GM18507 (cell line): ENCODE results near the gene KLRC4.
"Not testable (repeated sequence)": the region's sequence is repeated elsewhere in the genome, so short reads cannot be mapped to it uniquely, and the experiment has no call there.

ENCODE experiments used
- DNase-seq: peaks from one replicate; pipeline ENCODE4 v3.0.0; 2011; ENCODE audit warnings: low read depth; ENCODE audit not compliant: insufficient read length; ENCODE audit errors: extremely low spot score
- FAIRE-seq: peaks from 2 replicates; lab custom pipeline; 2011; peaks lifted over from hg19 to GRCh38; lab: Jason Lieb, UNC

Gene KLRC4

GRCh38 chr12:10404798-10405197, 4.8 kb downstream of the KLRC4 start:
- FAIRE-seq = no peak
- DNase-seq = no peak

DNA sequence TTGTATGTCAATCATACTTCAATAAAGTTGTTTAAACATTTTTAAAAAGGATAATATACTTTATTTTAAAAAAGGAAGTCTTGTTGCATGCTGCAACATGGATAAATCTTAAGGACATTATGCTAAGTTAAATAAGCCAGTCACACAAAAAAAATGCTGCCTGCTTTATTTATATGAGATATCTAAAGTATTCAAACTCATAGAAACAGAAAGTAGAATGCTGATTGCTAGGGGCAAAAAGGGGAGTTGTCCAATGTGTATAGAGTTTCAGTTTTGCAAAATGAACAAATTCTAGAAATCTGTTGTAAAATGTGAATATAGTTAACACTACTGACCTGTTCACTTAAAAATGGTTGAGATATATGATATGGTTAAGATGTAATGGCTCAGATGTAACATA, 8.7 kb downstream of the KLRC4 start:
- DNase-seq = no peak
- peak; percentile 9 for FAIRE-seq

GRCh38 chr12:10398168-10398567, 11.4 kb downstream of the KLRC4 start:
- FAIRE-seq = no peak

DNA sequence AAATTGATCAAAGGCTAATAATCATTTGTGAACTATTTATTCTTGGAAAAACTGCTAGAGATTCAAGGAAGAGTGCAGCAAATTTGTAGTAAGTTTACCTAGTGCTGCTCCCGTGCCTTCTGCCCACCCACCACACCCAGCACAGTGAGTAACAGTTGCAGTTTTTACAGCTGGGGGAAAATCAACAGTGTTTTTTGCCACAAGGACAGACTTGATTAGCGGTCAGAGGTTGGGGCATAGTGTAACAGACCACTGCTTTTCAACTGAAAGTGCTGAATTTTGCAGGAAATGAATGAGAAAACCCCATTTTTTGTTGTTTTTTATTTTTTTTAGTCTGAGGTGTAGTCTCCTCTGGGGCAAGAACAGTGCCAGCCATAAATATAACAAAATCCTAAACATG, 12.3 kb downstream of the KLRC4 start:
- DNase-seq (no peak), FAIRE-seq (no peak)

More at GRCh38 chr12:10398168-10398567, 11.4 kb downstream of the KLRC4 start:
- DNase-seq = no peak

DNA sequence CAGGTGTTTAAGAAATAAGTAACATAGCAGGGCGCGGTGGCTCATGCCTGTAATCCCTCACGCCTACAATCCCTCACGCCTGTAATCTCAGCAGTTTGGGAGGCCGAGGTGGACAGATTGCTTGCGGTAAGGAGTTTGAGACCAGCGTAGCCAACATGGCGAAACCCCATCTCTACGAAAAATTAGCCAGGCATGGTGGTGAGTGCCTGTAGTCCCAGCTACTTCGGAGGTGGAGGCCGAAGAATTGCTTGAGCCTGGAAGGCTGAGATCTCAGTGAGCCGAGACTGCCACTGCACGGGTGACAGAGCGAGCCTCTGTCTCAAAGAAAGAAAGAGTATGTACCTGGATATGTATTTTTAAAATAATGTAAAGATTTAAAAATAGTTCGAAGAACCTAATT, 13.4 kb downstream of the KLRC4 start:
- FAIRE-seq = peak; percentile 53

DNA sequence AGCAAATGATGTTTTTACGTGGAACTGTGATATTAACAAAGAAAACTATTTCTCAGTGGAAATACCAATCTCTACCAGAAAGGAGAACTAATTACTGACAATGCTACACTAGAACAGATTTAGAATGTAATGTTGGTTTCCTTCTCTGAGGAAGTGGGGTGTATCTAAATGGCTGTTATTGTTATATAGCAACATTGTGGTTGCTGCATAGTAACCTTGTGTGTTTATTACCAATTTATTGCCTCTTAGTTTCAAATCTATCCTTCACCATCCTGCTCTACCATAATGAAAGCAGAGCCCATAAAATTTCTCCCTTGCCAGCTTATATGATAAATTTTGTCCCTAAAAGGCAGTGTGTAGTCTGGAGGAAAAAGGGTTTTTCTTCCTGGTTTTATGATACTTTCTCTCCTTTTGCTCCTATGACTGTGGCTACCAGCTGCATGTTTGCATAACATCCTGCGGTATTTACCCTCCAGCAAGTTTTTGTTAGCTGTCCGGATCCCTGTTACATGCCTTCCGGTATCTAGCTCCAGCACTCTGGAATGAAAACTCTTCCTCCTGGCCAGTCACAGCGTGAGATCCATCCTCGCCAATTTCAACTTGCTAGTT, 14.1 kb downstream of the KLRC4 start:
- FAIRE-seq (peak; percentile 83), DNase-seq (no peak)

More for the DNA sequence above, 13.4 kb downstream of the KLRC4 start:
- not testable (repeated sequence) for DNase-seq

DNA sequence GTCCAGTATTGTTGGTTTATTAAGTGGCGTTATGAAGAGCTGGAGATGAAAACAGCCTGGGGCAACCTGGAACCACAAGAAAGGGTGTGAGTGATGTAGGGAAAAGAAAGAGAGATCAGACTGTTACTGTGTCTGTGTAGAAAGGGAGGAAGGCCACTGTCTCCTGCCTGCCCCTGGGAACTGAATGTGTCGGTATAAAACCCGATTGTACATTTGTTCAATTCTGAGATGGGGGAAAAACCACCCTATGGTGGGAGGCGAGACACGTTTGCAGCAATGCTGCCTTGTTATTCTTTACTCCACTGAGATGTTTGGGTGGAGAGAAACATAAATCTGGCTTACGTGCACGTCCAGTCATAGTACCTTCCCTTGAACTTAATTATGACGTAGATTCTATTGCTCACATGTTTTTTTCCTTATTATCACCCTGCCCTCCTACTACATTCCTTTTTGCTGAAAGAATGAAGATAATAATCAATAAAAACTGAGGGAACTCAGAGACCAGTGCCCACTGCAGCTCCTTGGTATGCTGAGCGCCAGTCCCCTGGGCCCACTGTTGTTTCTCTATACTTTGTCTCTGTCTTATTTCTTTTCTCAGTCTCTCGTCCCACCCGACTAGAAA, 14.9 kb downstream of the KLRC4 start:
- DNase-seq, FAIRE-seq: not testable (repeated sequence)

DNA sequence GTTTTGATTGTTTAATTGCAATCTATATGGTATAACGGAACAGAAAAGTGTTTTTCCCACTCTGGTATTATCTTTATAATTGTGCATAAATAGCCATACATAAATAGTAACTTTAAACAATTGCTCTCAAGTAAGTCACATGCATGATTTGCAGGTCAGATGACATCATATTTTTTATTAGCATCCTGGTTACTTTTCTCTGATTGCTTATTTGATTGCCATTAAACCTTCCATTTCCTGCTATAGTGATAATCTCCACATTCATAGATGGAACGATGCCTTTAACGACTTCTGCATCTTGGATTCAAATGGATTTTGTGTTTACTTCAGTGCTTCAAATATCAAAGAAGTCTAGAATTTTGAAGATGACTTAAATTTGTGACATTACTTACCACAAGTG, 16.3 kb downstream of the KLRC4 start:
- no peak for FAIRE-seq
- DNase-seq = no peak

DNA sequence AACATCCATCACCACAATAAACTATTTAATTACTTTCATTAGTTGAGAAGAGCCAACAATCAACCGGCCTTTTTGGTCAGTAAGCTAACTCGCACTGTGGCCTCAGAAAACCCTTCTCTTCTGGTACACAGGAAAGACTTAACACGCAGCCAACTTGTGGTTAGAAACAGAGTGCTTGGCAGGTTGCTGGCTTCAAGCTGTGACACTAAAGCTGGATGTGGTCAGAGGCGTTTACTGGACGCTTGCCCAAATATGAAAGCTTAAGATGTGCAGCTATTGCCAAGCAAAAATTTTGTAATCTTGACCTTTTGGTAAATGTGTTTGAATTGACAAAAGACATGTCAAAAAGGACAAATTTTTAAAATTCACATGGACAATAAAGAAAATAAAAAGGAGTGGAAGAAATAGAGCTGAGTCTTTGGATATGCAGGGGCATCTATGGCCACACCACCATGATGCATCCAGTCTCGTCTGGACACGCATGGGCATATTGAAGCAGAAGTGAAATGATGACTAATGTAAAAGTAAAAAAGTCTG, 17.1 kb downstream of the KLRC4 start:
- peak; percentile 89 for FAIRE-seq

DNA sequence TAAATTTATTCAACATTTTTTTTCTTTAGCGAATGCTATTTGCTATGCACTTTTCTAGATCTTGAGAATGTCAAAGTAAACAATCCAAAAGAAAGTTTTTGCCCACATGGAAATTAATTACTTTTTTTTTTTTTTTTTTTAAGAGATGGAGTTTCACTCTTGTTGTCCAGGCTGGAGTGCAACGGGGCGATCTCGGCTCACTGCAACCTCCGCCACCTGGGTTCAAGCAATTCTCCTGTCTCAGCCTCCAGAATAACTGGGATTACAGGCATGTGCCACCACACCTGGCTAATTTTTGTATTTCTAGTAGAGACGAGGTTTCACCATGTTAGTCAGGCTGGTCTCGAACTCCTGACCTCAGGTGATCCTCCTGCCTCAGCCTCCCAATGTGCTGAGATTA, 18.6 kb downstream of the KLRC4 start:
- FAIRE-seq, DNase-seq: not testable (repeated sequence)

More for the DNA sequence above, 17.1 kb downstream of the KLRC4 start:
- peak; percentile 18 for DNase-seq

DNA sequence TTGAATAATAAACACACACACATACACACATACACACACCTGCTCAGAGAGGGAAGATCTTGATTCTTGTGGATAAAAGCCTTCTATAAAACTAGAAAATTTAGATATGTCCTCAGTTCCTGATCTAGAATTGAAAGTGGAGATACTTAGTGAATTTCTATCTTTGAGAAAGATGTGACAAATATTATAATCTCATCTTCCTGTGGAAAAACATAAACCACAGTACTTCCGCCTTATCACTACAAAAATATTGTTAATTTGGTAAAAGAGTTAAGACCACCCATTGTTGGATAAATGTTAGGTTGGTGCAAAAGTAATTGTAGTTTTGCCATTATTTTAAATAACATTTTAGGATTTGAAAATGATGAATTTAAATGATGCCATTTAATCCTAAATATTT, 19.7 kb downstream of the KLRC4 start, which contains the start of gene KLRK1:
KLRK1 (minus strand) TSS at position 138 of the 400 bp plus-strand sequence. CDS start 1,231 bp downstream, outside the sequence.
- FAIRE-seq (peak; percentile 38), DNase-seq (no peak)

GRCh38 chr12:10388624-10389413, 20.7 kb downstream of the KLRC4 start:
- DNase-seq = no peak
- FAIRE-seq = no peak

DNA sequence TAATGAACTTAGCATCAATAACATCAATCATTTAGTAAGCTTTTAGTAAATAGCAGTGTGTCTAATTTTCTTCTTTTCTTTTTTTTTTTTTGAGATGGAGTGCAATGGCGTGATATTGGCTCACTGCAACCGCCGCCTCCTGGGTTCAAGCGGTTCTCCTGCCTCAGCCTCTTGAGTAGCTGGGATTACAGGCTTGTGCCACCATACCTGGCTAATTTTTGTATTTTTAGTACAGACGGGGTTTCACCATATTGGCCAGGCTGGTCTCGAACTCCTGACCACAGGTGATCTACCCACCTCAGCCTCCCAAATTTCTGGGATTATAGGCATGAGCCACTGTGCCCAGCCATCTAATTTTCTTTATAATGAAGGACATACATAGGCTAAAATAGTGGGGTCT, 22.1 kb downstream of the KLRC4 start:
- DNase-seq, FAIRE-seq: not testable (repeated sequence)

DNA sequence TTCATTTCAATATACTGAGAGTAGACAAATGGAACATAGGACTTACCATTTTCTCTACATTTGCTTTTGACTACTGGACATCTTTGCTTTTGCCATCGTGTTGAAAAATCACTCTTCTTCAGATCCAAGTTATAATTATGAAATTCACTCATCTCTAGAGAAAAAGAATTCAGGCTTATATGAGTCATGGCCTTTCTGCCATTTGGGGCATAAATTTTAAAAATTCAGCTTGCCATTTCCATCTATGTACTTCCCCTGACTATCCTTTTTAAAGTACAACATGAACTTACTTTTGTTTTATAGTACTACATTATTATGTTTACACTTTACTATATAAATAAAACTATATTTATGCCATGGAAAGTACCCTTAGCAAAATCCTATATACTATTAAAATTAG, 22.7 kb downstream of the KLRC4 start:
- no peak for FAIRE-seq
- no peak for DNase-seq

GRCh38 chr12:10385166-10385613, 24.4 kb downstream of the KLRC4 start:
- DNase-seq = no peak
- FAIRE-seq = no peak

DNA sequence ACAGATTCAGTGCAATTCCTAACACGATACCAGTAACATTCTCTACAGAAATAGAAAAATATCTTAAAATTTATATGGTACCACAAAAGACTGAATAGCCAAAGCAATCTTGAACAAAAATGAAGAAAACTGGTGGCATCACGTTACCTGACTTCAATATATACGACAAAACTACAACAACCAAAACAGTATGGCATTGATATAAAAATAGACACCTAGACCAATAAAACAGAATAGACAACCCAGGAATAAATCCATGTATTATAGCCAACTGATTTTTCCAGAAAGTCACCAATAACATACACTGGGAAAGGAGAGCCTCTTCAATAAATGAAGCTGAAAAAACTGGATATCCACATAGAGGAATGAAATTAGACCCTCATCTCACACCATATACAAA, 25.4 kb downstream of the KLRC4 start:
- DNase-seq (no peak), FAIRE-seq (no peak)

- FAIRE-seq (no peak), DNase-seq (no peak)
Observed at GRCh38 chr12:10381928-10382628, 27.5 kb downstream of the KLRC4 start.

DNA sequence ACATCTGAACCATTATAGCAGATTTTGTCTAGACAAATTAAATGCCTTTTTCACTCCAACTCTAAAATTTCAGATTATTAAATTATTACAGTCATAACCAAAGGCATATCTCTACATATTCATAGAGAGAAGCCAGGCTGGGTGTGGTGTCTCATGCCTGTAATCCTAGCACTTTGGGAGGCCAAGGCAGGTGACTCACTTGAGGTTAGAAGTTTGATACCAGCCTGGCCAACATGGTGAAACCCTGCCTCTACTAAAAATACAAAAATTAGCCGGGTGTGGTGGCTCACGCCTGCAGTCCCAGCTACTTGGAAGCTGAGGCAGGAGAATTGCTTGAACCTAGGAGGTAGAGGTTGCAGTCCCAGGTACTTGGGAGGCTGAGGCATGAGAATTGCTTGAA, 30.8 kb downstream of the KLRC4 start:
- DNase-seq, FAIRE-seq: not testable (repeated sequence)

DNA sequence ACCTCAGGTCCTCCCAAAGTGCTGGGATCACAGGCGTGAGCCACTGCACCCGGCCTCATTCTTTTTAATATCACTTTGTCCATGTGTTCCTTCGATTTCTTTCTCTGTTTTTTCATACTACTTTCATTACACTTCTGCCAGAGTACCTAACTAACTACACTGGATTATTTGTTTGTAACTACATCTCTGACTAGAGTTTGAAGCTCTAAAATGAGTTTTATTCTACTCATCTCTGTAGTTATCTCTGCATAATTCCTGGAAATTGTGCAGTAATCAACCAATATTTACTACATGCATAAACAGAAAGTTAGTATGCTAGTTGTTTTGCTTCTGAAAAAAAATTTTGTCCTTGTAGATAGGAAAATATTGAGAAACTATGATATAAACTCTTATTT, 34.9 kb downstream of the KLRC4 start:
- FAIRE-seq = no peak
- DNase-seq = no peak
